Skeletal muscle satellite cell (primary cell): ENCODE data around the gene FBXO15.

Source experiments
- H3K27me3 ChIP-seq: 2 replicates; pipeline ENCODE4 v1.7.0; 2013; ENCODE audit warnings: low read length; ENCODE audit not compliant: control insufficient read depth, insufficient read depth
- H3K36me3 ChIP-seq: 2 replicates; pipeline ENCODE4 v1.7.0; 2013; ENCODE audit warnings: mild to moderate bottlenecking, control low read depth, low read length; ENCODE audit not compliant: insufficient read depth
- H3K4me1 ChIP-seq: 2 replicates; pipeline ENCODE4 v1.7.0; 2013; ENCODE audit warnings: low read length; ENCODE audit not compliant: control insufficient read depth, insufficient read depth
- H3K4me2 ChIP-seq: 2 replicates; pipeline ENCODE4 v1.7.0; 2013; ENCODE audit warnings: mild to moderate bottlenecking, low read length
- H3K4me3 ChIP-seq: 2 replicates; pipeline ENCODE4 v1.7.0; 2013; ENCODE audit warnings: low read length
- H3K9ac ChIP-seq: 2 replicates; pipeline ENCODE4 v1.7.0; 2013; ENCODE audit warnings: mild to moderate bottlenecking, low read depth, low read length, moderate library complexity
- H3K9me3 ChIP-seq: replicated peaks from 2 replicates; pipeline ENCODE4 v1.7.0; 2013; ENCODE audit warnings: mild to moderate bottlenecking, control low read depth, low read length

Gene FBXO15

GRCh38 chr18:74152857-74153256 is 5.2 kb upstream of the FBXO15 start:
- Histone ChIP-seq H3K9ac (no peak overlapping the region), H3K4me1 (peaks cover 8% of the 10 kb centered on the region), H3K27me3 (no peaks in the 10 kb centered on the region), H3K4me2 (no peak overlapping the region), H3K36me3 (peaks cover 23% of the 10 kb centered on the region), H3K4me3 (no peak overlapping the region), H3K9me3 (no peaks in the 10 kb centered on the region)

GRCh38 chr18:74152270-74152669 is 4.6 kb upstream of the FBXO15 start:
- Histone ChIP-seq H3K9ac (no peak overlapping the region), H3K4me3 (no peak overlapping the region), H3K4me1 (peaks cover 9% of the 10 kb centered on the region), H3K36me3 (peaks cover 22% of the 10 kb centered on the region), H3K9me3 (no peaks in the 10 kb centered on the region), H3K27me3 (no peaks in the 10 kb centered on the region), H3K4me2 (no peak overlapping the region)

- peaks cover 6% of the 10 kb centered on the region for H3K36me3 ChIP-seq
- H3K4me1 ChIP-seq: peaks cover 14% of the 10 kb centered on the region
- peak overlapping the region; percentile 95 for H3K9ac ChIP-seq
- H3K27me3 ChIP-seq: peaks cover 4% of the 10 kb centered on the region
- H3K4me3 ChIP-seq: peak overlapping the region; percentile 90
- peak overlapping the region; percentile 91 for H3K4me2 ChIP-seq
- no peaks in the 10 kb centered on the region for H3K9me3 ChIP-seq
Observed at GRCh38 chr18:74149878-74150277, 2.2 kb upstream of the FBXO15 start.

GRCh38 chr18:74148543-74149070 is 973 bp upstream of the FBXO15 start:
- peaks cover 5% of the 10 kb centered on the region for H3K36me3 ChIP-seq
- H3K4me2 ChIP-seq: peak overlapping the region; percentile 91
- H3K27me3 ChIP-seq: peaks cover 8% of the 10 kb centered on the region
- peaks cover 14% of the 10 kb centered on the region for H3K4me1 ChIP-seq
- peak overlapping the region; percentile 90 for H3K4me3 ChIP-seq
- peak overlapping the region; percentile 95 for H3K9ac ChIP-seq
- no peaks in the 10 kb centered on the region for H3K9me3 ChIP-seq

- H3K4me3 ChIP-seq: peak overlapping the region; percentile 90
- H3K9me3 ChIP-seq: no peaks in the 10 kb centered on the region
- H3K4me1 ChIP-seq: peaks cover 14% of the 10 kb centered on the region
- H3K4me2 ChIP-seq: peak overlapping the region; percentile 91
- peaks cover 5% of the 10 kb centered on the region for H3K36me3 ChIP-seq
- peaks cover 9% of the 10 kb centered on the region for H3K27me3 ChIP-seq
- peak overlapping the region; percentile 95 for H3K9ac ChIP-seq
Observed at GRCh38 chr18:74147491-74147778, 199 bp downstream of the FBXO15 start.

- Histone ChIP-seq H3K9me3 (no peaks in the 10 kb centered on the region), H3K36me3 (peaks cover 5% of the 10 kb centered on the region), H3K4me3 (peak overlapping the region; percentile 90), H3K27me3 (peaks cover 9% of the 10 kb centered on the region), H3K4me1 (peaks cover 14% of the 10 kb centered on the region), H3K9ac (no peak overlapping the region), H3K4me2 (peak overlapping the region; percentile 91)
Observed at GRCh38 chr18:74146756-74147155, 878 bp downstream of the FBXO15 start.

GRCh38 chr18:74142252-74142651 is 5.4 kb downstream of the FBXO15 start:
- Histone ChIP-seq H3K27me3 (peaks cover 9% of the 10 kb centered on the region), H3K4me1 (peaks cover 17% of the 10 kb centered on the region), H3K9me3 (no peaks in the 10 kb centered on the region), H3K4me3 (no peak overlapping the region), H3K36me3 (no peaks in the 10 kb centered on the region), H3K4me2 (no peak overlapping the region), H3K9ac (no peak overlapping the region)

GRCh38 chr18:74141667-74142066 is 6.0 kb downstream of the FBXO15 start:
- no peaks in the 10 kb centered on the region for H3K36me3 ChIP-seq
- no peaks in the 10 kb centered on the region for H3K9me3 ChIP-seq
- no peak overlapping the region for H3K9ac ChIP-seq
- H3K4me2 ChIP-seq: no peak overlapping the region
- H3K4me3 ChIP-seq: no peak overlapping the region
- peaks cover 12% of the 10 kb centered on the region for H3K4me1 ChIP-seq
- peaks cover 9% of the 10 kb centered on the region for H3K27me3 ChIP-seq

GRCh38 chr18:74140582-74140981 is 7.1 kb downstream of the FBXO15 start:
- no peaks in the 10 kb centered on the region for H3K36me3 ChIP-seq
- no peak overlapping the region for H3K4me3 ChIP-seq
- no peak overlapping the region for H3K9ac ChIP-seq
- H3K27me3 ChIP-seq: peaks cover 9% of the 10 kb centered on the region
- H3K9me3 ChIP-seq: no peaks in the 10 kb centered on the region
- peaks cover 12% of the 10 kb centered on the region for H3K4me1 ChIP-seq
- H3K4me2 ChIP-seq: no peak overlapping the region

GRCh38 chr18:74139888-74140287 is 7.7 kb downstream of the FBXO15 start:
- peak overlapping the region; percentile 20 for H3K9ac ChIP-seq
- no peaks in the 10 kb centered on the region for H3K36me3 ChIP-seq
- H3K4me3 ChIP-seq: no peak overlapping the region
- no peaks in the 10 kb centered on the region for H3K9me3 ChIP-seq
- H3K4me1 ChIP-seq: peaks cover 12% of the 10 kb centered on the region
- H3K4me2 ChIP-seq: peak overlapping the region; percentile 45
- H3K27me3 ChIP-seq: peaks cover 5% of the 10 kb centered on the region

- peak overlapping the region; percentile 20 for H3K9ac ChIP-seq
- H3K27me3 ChIP-seq: peaks cover 4% of the 10 kb centered on the region
- H3K4me1 ChIP-seq: peaks cover 12% of the 10 kb centered on the region
- H3K4me3 ChIP-seq: no peak overlapping the region
- H3K4me2 ChIP-seq: peak overlapping the region; percentile 45
- no peaks in the 10 kb centered on the region for H3K9me3 ChIP-seq
- H3K36me3 ChIP-seq: no peaks in the 10 kb centered on the region
Observed at GRCh38 chr18:74139411-74139810, 8.2 kb downstream of the FBXO15 start.

GRCh38 chr18:74137920-74138538 is 9.6 kb downstream of the FBXO15 start:
- Histone ChIP-seq H3K4me1 (peaks cover 12% of the 10 kb centered on the region), H3K9ac (no peak overlapping the region), H3K4me2 (no peak overlapping the region), H3K27me3 (no peaks in the 10 kb centered on the region), H3K9me3 (no peaks in the 10 kb centered on the region), H3K36me3 (no peaks in the 10 kb centered on the region), H3K4me3 (no peak overlapping the region)
